NCI-H1436 (cell line): Measurements from ENCODE around the gene GATA5.

Experiments used
- DNase-seq: peaks from one replicate; lab custom pipeline; 2025; lab: John Stamatoyannopoulos, UW

GATA5 gene

GRCh38 chr20:62454904-62455636, 20.7 kb downstream of the GATA5 start:
- no peak for DNase-seq

GRCh38 chr20:62453186-62453808, 22.5 kb downstream of the GATA5 start:
- DNase-seq = no peak

- DNase-seq = no peak
Observed at GRCh38 chr20:62452475-62453095, 23.2 kb downstream of the GATA5 start.

DNA sequence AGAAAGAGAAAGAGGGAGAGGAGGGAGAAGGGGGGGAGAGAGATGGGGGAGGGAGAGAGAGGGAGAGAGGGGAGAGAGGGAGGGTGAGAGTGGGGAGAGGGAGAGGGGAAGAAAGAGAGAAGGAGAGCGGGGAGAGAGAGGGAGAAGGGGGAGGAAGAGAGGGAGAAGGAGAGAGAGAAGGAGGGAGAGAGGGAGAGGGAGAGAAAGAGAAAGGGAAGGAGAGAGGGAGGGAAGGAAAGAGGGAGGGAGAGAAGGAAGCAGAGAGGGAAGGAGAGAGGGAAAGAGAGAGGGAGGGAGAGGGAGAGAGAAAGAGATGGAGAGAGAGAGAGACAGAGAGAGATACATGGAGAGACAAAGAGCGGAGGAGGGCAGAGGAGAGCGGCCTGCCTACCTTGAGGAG, 23.8 kb downstream of the GATA5 start:
- no peak for DNase-seq

GRCh38 chr20:62451156-62451767, 24.5 kb downstream of the GATA5 start:
- DNase-seq = no peak

DNA sequence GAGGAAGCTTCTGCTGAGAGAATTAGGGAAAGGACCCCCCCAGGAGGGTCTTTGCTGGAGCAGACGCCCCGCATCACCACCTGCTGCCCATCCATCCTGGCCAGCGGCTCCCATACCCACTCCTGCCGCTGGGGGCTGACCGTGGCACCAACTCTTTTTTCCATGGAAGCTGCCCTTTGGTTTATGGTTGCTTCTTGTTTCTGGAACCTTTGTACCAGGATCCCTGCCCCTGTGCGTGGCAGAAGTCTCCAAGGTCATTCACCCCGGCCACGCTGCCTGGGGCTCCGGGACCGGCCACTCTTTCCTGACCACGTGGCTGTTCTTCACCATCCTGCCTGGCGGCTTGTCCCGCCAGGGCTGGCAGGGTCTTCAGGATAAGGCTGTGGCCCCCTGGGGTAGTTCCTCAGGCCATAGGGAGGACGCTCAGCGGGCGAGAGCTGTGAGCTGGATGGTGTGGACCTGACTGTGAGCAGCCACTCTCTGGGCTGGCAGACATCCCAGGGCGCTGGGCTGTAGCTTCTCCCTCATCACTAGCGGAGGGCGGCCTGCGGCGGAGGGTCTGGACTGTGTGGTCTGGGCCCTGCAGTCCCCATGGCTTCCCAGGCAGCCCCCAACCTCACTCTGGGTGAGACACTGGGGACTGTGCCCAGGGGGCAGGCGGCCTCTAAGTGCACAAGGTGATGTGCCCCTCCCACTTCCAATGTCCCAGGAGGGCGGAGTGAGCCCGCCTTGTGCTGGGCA, 25.7 kb downstream of the GATA5 start:
- DNase-seq = no peak

DNA sequence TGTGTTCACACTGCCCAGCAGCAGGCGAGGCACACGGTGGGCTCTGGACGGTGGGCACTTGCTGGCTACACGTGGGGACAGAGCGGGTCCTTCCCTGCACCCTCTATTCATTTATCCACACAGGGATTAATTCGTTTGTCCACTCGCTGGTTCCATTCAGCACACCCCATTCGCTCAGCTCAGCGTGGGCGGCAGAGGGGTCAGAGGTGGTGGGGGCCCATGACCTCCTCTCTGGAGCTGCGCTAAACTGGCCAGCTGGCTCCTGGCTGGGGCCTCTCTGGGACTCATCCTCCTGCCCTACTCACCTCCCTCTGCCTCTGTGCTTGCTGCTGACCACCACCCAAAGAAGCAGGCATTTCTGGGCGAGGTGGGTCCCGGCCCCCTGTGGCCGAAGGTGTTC, 27.0 kb downstream of the GATA5 start:
- DNase-seq = no peak

DNA sequence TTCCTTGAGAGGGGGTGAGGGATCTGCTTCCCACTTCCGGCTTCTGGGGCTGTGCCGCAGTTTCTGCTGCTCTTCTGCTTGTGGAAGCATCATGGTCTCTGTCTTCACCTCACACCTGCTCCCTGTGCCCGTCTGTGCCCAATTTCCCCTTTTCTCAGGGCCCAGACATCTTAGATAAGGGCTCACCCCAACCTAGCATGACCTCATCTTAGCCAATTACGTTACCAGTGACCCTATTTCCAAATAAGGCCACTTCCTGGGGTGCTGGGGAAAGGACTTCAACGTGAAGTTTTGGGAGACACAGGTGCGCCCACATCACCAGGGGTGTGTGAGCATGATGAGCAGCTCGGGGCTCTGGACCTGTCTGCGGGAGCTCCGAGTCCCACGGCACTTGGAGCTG, 27.8 kb downstream of the GATA5 start:
- DNase-seq = no peak

DNA sequence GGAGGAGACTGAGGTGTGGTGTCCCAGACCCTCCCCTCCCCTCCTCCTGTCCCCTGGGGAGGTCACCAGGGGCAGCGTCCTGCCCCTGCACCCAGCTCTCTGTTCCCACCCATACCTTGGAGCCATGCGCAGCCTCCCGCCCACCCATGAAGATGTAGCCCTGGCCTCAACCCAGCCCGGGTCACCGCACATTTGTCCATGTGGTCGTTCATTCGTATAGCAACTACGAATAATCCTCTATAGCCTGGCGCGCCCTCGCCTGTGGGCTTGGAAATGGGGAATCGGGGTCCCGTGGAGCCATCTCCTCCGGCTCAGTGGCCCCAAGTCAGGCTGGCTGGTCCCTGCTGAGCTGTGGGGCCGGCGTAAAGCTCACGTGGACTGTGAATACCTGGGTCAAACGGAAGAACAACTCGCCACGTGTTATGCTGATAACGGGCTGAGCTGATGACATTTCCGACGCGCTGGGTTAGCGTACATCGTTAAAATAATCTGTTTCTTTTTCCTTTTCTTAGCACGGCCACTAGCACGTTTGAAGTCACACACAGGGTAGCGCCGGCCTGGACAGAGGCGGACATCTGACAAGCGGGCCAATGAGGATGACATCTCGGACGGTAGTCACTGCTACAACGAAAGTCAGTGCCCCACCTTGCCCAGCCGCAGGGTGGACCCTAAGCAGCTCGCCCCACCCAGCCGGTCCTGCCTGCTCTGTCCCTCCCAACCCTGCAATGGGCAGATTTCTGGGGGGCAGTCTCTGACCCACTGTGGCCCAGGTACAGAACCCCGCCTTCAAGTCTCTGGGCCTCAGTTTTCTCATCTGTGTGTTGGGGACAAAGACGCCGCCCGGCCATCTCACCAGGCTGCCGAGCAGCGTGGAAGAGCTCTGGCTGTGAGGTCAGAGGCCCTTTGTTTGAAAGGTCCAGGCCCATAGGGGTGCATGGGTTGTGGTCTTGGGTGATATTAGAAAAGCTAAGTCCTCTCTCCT, 28.6 kb downstream of the GATA5 start:
- no peak for DNase-seq

DNA sequence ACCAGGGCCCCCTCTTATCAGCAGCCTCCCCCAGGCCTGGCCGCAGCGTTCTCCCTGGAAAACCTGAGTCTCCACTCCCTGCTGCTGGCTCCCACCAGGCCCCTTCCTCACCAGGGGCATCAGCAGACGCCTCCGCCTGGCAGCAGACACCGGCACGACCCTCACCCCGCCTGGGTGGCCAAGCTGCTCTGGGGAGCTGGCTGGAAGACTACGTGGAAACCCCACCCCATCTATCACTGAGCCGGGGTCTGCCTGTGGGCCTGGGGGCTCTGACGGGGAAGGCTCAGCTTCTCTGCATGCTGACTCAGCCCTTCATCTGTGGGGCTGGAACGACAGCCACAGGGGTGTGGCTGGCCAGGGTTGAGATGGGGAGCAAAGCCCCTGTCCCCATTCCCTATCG, 29.3 kb downstream of the GATA5 start:
- no peak for DNase-seq

DNA sequence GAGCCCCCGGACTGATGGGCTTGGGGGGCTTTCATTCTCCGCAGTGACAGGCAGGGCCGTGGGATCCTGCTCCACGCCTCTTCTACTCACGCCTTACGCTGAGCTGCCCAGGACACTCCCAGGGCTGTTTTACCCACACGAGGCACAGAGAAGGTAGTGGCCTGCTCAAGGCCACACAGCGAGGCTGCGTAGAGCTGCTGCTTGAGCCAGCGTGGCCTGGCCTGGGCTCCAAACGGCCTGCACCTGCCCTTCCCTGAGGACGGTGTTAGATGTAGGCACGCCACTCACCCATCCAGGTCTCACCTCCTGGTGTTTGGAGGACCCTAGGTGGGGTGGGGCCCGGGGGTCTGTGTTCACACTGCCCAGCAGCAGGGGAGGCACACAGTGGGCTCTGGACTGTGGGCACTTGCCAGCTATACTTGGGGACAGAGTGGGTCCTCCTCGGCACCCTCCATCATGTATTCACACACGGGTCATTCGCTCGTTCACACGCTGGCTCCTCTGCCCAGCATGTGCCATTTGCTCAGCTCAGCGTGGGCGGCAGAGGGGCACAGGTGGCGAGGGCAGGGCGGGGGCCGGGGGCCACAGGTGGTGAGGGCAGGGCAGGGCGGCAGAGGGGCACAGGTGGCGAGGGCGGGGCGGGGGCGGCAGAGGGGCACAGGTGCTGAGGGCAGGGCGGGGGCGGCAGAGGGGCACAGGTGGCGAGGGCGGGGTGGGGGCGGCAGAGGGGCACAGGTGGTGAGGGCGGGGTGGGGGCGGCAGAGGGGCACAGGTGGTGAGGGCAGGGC, 30.0 kb downstream of the GATA5 start:
- DNase-seq = no peak

- no peak for DNase-seq
Observed at GRCh38 chr20:62444286-62444685, 31.5 kb downstream of the GATA5 start.

DNA sequence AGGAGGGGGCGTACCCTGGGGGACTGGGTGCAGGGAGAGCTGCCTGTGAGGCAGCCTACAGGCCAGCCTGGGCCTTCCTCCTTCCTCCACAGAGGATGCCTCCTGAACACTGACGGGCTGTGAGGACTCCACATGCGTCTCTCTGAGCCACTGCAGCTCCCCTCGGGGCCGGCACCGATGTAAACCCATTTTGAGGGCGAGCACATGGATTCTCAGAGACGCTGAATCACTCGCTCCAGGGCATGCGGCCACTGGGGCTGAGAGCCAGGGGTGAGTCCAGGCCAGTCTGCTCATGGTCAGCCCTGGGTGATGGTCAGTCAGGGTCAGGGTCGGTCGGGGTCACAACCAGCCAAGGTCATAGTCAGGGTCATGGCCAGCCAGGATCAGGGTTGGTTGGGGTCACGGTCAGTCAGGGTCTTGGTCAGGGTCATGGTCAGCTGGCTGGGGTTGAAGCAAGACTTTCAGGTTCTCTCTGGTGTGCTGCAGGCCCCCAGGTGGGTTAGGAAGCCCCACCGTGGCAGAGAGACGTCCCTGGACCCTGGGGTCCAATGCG, 33.7 kb downstream of the GATA5 start:
- DNase-seq = no peak

DNA sequence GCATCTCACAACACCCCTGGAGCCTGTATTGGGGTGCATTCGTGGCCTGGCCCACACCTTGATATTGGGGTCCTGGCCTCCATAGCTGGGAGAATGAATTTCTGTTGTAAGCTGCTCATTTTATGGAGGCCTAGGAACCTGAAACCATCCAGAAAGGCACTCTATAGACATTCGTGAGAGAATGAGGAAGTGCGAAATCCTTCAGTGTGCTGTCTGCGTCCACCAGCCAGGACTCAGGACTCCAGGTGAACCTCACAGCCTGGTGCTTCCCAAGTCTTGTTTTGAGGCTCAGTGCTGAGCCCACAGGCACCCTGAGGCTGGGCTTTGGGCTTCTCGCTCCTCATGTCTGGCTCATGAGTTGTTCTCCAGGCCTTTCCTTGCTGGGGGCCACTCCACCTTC, 36.6 kb downstream of the GATA5 start:
- DNase-seq = no peak

DNA sequence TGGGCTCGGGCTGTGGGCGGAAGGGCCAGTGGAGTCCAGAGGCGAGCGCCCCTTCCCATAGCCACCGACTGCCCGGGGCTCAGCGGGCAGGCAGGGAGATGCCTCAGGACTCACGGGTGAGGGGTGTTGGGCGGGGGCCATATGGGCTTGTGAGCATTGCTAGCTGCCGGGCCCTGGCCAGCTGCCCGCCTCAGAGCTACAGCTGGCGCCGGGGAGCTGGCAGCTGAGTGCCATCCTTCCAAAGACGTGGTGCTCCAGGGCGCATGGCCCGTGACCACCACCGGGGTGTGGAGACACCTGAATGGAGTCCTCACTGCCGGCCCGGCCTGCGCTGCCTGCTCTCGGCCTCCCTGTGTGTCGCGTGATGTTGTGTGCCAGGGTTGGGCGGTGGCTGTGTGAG, 37.9 kb downstream of the GATA5 start:
- DNase-seq = no peak

DNA sequence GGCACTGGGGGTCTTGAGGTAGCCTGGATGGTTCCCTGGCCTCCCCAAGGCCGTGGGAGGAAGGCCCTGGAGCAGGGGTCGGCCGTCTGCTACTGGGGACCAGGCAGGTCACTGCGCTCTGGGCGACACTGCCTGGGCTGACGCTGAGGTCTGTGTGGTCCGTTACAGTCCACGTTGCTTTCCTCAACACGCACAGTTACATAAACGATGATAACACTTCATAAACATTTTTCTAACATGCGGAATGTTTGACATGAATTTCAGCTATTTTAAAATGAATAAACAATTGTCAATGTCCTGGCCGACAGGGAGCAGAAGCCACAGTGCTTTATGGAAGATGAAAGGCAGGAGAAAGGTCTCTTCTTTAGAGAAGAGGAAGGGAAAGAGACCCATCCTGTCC, 38.3 kb downstream of the GATA5 start:
- DNase-seq = no peak

GRCh38 chr20:62436692-62437091, 39.1 kb downstream of the GATA5 start:
- DNase-seq = no peak

GRCh38 chr20:62433658-62434497, 41.9 kb downstream of the GATA5 start:
- DNase-seq = no peak

DNA sequence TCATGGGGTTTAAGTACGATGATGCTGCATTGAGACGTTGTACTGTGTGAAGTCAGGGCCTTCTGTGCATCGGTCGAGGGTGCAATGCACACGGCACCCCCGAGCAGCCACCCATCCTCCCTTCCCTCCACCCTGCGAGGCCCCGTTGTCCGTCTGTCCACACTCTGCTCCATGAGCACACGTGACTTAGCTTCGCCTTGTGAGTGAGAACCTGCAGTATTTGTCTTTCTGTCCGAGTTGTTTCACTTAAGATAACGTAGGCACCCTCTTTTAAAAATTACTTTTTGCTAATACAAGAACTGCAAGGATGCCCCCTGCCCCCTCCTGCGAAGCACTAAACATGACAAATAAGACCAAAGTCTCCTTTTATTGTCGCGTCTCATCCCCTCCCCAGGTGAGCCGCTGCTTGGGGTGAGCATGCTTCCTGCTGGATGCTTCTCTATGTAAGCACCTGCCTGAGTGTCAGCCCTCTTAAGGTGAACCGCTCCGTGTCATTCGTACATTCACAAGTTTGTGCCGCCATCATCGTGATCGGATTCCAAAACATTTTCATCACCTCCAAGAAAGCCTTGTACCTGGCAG, 44.8 kb downstream of the GATA5 start:
- DNase-seq = no peak
